ENCODE results near the gene MBLAC1.
"Not testable (repeated sequence)": the region's sequence is repeated elsewhere in the genome, so short reads cannot be mapped to it uniquely, and the experiment has no call there.

The MBLAC1 gene

GRCh38 chr7:100124301-100125230 is 2.2 kb upstream of the MBLAC1 start:
- DNase-seq: no peak

GRCh38 chr7:100126239-100126930 is 382 bp upstream of the MBLAC1 start:
- DNase-seq: no peak

- peak in 1 of 2 donors; percentile 13 for DNase-seq
Observed at GRCh38 chr7:100127866-100128636, 1.3 kb downstream of the MBLAC1 start.

DNA sequence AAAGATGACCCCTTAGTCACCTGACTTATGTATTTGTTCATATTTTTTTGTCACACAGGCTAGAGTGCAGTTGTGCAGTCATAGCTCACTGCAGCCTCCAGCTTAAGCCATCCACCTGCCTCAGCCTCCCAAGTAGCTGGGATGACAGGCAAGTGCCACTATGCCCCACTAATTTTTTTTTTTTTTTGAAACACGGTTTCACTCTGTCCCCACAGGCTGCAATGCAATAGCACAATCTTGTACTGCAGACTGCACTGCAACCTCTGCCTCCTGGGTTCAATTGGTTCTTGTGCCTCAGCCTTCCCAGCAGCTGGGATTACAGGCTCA is 1.8 kb downstream of the MBLAC1 start:
- no peak for DNase-seq

DNA sequence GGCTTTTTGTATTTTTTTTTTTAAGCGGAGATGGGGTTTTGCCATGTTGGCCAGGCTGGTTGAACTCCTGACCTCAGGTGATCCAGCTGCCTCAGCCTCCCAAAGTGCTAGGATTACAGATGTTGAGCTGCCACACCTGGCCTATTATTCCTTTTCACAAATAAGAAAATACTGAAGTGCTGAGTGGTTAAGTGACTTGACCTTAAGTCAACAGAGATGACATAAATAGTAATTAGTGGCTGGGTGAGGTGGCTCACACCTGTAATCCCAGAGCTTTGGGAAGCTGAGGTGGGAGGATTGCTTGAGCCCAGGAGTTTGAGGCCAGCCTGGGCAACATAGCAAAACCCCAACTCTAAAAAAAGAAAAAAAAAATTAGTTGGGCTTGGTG is 3.4 kb downstream of the MBLAC1 start:
- not testable (repeated sequence) for DNase-seq

DNA sequence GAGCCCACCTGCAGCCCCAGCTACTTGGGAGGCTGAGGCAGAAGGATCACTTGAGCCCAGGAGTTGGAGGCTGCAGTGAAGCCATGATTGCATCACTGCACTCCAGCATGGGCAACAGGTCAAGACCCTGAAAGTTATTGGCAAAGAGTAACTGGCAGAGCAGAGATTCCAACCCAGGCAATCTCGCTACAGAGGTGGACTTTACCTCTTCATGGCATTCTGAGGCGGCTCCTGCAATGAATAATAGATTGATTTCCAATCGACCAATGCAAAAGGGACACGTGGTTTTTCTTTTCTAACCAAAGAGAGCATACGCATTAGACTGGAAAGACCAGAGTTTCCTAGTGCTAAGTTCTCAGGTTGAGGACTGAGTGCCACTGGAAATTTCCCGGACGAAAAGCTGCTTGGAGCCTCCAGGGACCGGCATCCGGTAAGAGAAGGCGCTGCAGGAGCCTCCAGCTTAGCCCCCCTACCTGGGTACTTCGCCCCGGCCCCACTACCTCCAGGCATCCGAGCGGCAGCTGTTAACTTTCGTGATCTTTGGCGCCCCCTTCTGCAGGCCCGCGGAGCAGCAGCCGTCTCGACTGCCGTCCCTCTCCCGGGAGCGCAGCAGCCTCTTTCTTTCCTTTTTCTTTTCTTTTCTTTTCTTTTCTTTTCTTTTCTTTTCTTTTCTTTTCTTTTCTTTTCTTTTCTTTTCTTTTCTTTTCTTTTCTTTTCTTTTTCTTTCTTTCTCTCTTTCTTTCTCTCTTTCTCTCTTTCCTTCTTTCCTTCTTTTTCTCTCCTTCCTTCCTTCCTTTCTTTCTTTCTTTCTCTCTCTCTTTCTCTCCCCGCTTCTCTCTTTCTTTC is 4.1 kb downstream of the MBLAC1 start:
- peak; percentile 24 to 59 for DNase-seq

DNA sequence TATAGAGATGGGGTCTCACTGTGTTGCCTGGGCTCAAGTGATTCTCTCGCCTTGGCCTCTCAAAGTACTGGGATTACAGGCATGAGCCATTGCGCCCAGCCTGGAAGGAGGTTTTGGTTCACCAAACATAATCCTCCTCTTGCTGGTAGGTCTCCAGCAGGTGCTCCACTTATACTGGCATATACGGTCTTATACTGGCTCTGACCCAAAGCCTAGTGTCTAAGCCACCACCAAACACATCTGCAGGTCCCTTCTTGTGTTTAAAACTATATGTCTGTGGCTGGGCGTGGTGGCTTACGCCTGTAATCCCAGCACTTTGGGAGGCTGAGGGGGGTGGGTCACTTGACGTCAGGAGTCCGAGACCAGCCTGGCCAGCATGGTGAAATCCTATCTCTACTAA is 5.4 kb downstream of the MBLAC1 start:
- no peak for DNase-seq

- DNase-seq: peak; percentile 20 to 34
Observed at GRCh38 chr7:100132697-100133151, 6.0 kb downstream of the MBLAC1 start.

- no peak for DNase-seq
Observed at GRCh38 chr7:100137851-100138760, 11.3 kb downstream of the MBLAC1 start.

DNA sequence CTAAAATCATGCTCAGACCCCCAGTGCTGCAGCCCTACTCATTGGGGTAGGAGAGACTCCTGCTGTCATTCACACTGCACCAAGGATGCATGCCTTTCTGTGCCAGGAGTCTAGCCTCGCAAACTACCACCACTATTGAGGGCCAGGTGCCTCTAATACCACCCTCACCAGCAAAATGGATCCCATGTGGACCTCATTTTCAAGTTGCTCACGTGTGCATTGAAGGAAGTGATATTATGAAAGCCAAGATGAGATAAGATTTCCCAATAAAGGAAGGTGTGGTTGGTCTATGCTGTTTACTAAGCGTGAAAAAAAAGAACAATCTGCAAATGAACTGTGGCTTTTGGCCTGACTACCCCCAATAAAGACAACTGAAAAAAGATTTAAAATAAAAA is 14.8 kb downstream of the MBLAC1 start:
- DNase-seq: no peak

DNA sequence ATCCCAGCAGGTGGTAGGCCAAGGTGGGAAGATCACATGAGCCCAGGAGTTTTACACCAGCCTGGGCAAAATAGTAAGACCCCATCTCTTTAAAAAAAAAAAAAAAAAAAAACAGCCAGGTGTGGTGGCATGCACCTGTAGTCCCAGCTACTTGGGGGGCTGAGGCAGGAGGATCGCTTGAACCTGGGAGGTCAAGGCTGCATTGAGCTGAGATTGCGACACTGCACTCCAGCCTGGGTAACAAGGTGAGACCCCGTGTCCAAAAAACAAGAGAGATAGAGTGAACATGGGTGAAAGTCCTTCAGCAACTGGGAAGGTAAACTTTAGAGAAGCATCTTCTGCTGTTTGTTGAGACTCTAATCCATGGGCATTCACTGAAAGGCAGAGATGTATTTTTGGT is 15.7 kb downstream of the MBLAC1 start:
- no peak for DNase-seq

DNA sequence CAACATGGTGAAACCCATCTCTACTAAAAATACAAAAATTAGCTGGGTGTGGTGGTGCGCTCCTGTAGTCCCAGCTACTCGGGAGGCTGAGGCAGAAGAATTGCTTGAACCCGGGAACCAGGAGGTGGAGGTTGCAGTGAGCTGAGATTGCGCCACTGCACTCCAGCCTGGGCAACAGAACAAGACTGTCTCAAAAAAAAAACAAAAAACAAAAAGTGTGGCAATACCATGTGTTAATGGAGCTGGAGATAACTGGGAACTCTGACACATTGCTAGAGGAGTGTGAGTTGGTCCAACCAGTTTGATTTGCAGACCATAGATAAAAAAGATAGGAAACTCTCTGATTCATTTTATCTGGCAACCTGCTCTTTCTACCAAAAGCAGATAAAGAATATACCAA is 19.6 kb downstream of the MBLAC1 start:
- DNase-seq: not testable (repeated sequence)

GRCh38 chr7:100147278-100147677 is 20.5 kb downstream of the MBLAC1 start:
- no peak for DNase-seq

GRCh38 chr7:100148225-100148558 is 21.4 kb downstream of the MBLAC1 start:
- DNase-seq: no peak

DNA sequence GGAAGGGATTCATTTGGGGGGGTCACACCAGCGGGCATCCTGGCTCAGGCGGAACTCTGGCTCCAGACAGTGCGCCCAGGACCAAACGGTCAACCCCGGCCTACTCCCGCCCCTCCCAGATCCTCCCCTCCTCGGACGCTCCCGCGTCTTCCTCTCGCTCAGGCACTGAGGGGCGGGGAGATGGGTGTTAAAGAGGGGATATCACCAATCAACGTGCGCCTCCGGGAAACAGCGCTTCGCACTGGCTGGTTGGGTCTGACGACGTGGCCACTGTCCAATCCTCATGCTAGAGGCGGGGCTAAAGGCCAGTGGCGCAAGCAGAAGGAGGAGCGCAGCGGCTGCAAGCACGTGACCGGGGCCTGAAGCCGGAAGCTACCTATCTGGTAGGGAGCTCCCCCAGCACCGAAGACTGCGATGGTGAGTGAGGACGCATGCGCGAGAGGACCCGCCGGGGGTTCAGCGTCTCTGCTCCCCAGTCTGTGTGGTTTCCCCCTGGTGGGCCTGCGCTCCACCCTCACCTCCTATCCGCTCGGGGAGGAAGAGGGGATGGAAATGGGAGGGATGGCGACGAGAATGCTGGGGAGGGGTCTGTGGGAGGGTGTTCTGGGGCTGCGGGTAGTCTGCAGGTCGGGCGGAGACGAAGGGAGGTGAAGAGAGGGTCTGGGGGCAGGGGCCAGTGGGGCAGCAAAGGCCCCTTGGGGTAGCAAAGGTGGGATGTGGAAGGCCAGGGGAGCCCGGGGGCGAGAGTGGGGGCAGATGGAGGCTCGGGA is 22.0 kb downstream of the MBLAC1 start, which contains the start of gene LAMTOR4:
Gene LAMTOR4 (plus strand): TSS at position 360 of the 770 bp plus-strand sequence. CDS start 55 bp downstream, at position 415.
- DNase-seq: peak; percentile 99

DNA sequence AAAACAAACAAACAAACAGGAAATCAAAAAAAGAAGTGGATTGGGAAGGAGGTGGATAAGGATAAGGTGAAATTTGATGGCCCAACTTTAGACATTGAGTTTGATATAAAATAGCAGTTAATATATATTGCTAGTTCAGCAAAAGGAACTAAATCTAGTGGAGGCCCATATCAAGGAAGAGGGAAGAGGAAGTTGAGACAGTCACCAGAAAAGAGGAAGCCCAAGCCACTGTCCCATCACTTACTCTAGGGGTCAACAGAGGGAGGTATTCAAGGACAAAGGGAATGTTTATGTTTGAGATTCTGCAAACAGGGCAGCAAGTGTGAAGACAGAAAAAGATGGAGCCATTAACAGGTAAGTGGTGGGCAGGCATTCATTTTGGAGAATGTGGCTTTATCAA is 25.6 kb downstream of the MBLAC1 start:
- DNase-seq: no peak

DNA sequence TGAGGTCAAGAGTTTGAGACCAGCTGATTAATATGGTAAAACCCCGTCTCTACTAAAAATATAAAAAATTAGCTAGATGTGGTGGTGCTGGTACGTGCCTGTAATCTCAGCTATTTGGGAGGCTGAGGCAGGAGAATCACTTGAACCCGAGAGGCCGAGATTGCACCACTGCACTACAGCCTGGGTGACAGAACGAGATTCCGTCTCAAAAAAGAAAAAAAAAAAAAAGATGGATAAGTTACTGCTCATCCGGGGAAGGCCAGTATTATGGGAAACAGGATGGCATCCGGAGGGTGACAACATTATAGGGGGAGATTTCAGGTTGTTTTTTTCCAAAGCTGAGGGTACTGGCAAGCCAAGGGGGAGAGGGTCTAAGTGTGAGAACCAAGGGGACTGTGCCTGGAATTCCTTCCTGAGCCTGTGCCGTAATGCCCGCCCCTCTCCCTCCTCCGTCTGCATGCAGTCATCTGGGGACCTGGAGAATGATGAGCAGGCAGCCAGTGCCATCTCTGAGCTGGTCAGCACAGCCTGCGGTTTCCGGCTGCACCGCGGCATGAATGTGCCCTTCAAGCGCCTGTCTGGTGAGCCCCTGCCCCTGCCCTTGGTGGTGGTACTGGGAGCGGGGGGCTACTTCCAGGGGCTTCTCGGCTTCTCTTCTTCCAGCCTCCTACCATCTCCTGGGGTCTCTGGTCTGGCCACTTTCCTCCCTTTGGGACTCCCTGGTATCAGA is 26.3 kb downstream of the MBLAC1 start:
- no peak for DNase-seq

GRCh38 chr7:100153708-100154535 is 27.2 kb downstream of the MBLAC1 start:
- no peak for DNase-seq

Data from hippocampal formation (tissue), 2 donors.